H1 (cell line): ENCODE data around the gene PKIB. TPM values are rescaled to one million over a fixed set of nuclear protein-coding genes. Genes with fewer than 3 reads are reported as not detected.

ENCODE experiments used
- CTCF ChIA-PET: fragments of 300-600 bp; sonication (Branson Sonifier 250); formaldehyde crosslinking; loops from one replicate; lab custom pipeline; 2021; ENCODE audit not compliant: partially characterized antibody; lab: Charles Lee
- POLR2A ChIA-PET: fragments of 300-600 bp; sonication (Branson Sonifier 250); formaldehyde crosslinking; loops from one replicate; lab custom pipeline; 2021; ENCODE audit warnings: inconsistent platforms; ENCODE audit not compliant: partially characterized antibody; lab: Charles Lee
- DNase-seq, 2 experiments: peaks; one replicate each; pipeline versions ENCODE4 v3.0.0 to v3.0.0-alpha.2; 2010 to 2022; ENCODE audit warnings: low spot score in 2 of 2, low read depth in 1 of 2, mixed read lengths in 1 of 2
- FAIRE-seq: peaks from 2 replicates; lab custom pipeline; 2011; peaks lifted over from hg19 to GRCh38; lab: Jason Lieb, UNC
- H2AFZ ChIP-seq: 2 replicates; pipeline ENCODE4 v1.8.1; 2012; ENCODE audit warnings: low read length, inconsistent platforms
- H2AK5ac ChIP-seq: 2 replicates; pipeline ENCODE4 v1.6.1; 2013; ENCODE audit warnings: low read depth, low read length
- H2BK120ac ChIP-seq: replicated peaks from 2 replicates; pipeline ENCODE3; 2013; ENCODE audit warnings: low read depth, low read length, inconsistent platforms
- H2BK12ac ChIP-seq: 2 replicates; pipeline ENCODE4 v1.6.1; 2013; ENCODE audit warnings: low read depth, low read length
- H2BK15ac ChIP-seq: 2 replicates; pipeline ENCODE4 v1.6.1; 2013; ENCODE audit warnings: low read length
- H2BK20ac ChIP-seq: 2 replicates; pipeline ENCODE4 v1.6.1; 2013; ENCODE audit warnings: low read length
- H2BK5ac ChIP-seq: 2 replicates; pipeline ENCODE4 v1.6.1; 2013; ENCODE audit warnings: low read depth, low read length
- H3K14ac ChIP-seq: 2 replicates; pipeline ENCODE4 v1.6.1; 2013; ENCODE audit warnings: inconsistent platforms; ENCODE audit not compliant: insufficient read length
- H3K18ac ChIP-seq: 2 replicates; pipeline ENCODE4 v1.6.1; 2013; ENCODE audit warnings: low read length; ENCODE audit errors: extremely low read depth
- H3K23ac ChIP-seq: 2 replicates; pipeline ENCODE4 v1.6.1; 2013; ENCODE audit warnings: inconsistent platforms; ENCODE audit not compliant: insufficient read length
- H3K23me2 ChIP-seq: 2 replicates; pipeline ENCODE4 v1.6.1; 2013; ENCODE audit warnings: low read depth, low read length
- H3K27ac ChIP-seq: 2 replicates; pipeline ENCODE4 v1.6.1; 2011; ENCODE audit warnings: low read depth, low read length, inconsistent platforms
- H3K27me3 ChIP-seq, 4 experiments: replicated peaks in 1 of 4; 1 replicate in 1 of 4; 2 replicates in 3 of 4; pipeline versions ENCODE4 v1.6.1 to v1.8.1; 2011 to 2013; ENCODE audit warnings: low read length in 3 of 4, mild to moderate bottlenecking in 3 of 4, inconsistent platforms in 2 of 4, mixed read lengths in 2 of 4, moderate library complexity in 1 of 4; ENCODE audit not compliant: control insufficient read depth in 3 of 4, insufficient read depth in 3 of 4; ENCODE audit errors: extremely low read depth in 1 of 4
- H3K36me3 ChIP-seq, 4 experiments: 2 replicates each; pipeline versions ENCODE4 v1.6.1 to v1.8.1; 2011 to 2013; ENCODE audit warnings: mild to moderate bottlenecking in 4 of 4, low read length in 3 of 4, moderate library complexity in 2 of 4, control low read depth in 1 of 4, inconsistent platforms in 1 of 4; ENCODE audit not compliant: insufficient read depth in 4 of 4, control insufficient read depth in 2 of 4
- H3K4ac ChIP-seq: replicated peaks from 2 replicates; pipeline ENCODE3; 2013; ENCODE audit warnings: low read length, low read depth, mixed read lengths, inconsistent platforms; ENCODE audit not compliant: insufficient read length
- H3K4me1 ChIP-seq, 4 experiments: replicated peaks in 1 of 4; 1 replicate in 1 of 4; 2 replicates in 3 of 4; pipeline versions ENCODE4 v1.6.1 to v1.8.1; 2011 to 2013; ENCODE audit warnings: low read length in 3 of 4, inconsistent platforms in 2 of 4, mixed read lengths in 1 of 4; ENCODE audit not compliant: insufficient read depth in 4 of 4, control insufficient read depth in 3 of 4
- H3K4me2 ChIP-seq, 2 experiments: 2 replicates each; pipeline versions ENCODE4 v1.6.1 to v1.8.1; 2011 to 2013; ENCODE audit warnings: low read depth in 2 of 2, low read length in 2 of 2, control low read depth in 1 of 2, inconsistent platforms in 1 of 2, mild to moderate bottlenecking in 1 of 2; ENCODE audit not compliant: insufficient read depth in 1 of 2
- H3K4me3 ChIP-seq, 4 experiments: fragments of 200-600, 300-600 bp in 1 of 4; sonication (generic), shearing (Covaris generic), sonication (Bioruptor Twin) in 1 of 4; 2 replicates each; pipeline versions ENCODE4 v1.5.1 to v1.8.1; 2011 to 2016; ENCODE audit warnings: low read length in 4 of 4, low read depth in 3 of 4, control low read depth in 2 of 4, inconsistent platforms in 2 of 4, mild to moderate bottlenecking in 2 of 4, mixed read lengths in 1 of 4, moderate library complexity in 1 of 4; ENCODE audit not compliant: insufficient read depth in 2 of 4; ENCODE audit errors: extremely low read depth in 1 of 4
- H3K56ac ChIP-seq: replicated peaks from 2 replicates; pipeline ENCODE3; 2013; ENCODE audit warnings: low read depth, mild to moderate bottlenecking, mixed read lengths, low read length, inconsistent platforms; ENCODE audit not compliant: insufficient read length
- H3K79me1 ChIP-seq: 2 replicates; pipeline ENCODE4 v1.6.1; 2013; ENCODE audit warnings: low read depth, low read length, control low read depth
- H3K79me2 ChIP-seq, 2 experiments: 2 replicates each; pipeline versions ENCODE4 v1.6.1 to v1.8.1; 2012 to 2013; ENCODE audit warnings: low read length in 2 of 2, mild to moderate bottlenecking in 2 of 2, inconsistent platforms in 1 of 2; ENCODE audit not compliant: insufficient read depth in 2 of 2, control insufficient read depth in 1 of 2
- H3K9ac ChIP-seq, 4 experiments: replicated peaks in 1 of 4; 1 replicate in 1 of 4; 2 replicates in 3 of 4; pipeline versions ENCODE4 v1.6.1 to v1.8.1; 2011 to 2013; ENCODE audit warnings: low read depth in 3 of 4, low read length in 3 of 4, control low read depth in 2 of 4, mild to moderate bottlenecking in 2 of 4, moderate library complexity in 2 of 4, inconsistent platforms in 1 of 4; ENCODE audit errors: extremely low read depth in 1 of 4
- H3K9me3 ChIP-seq, 2 experiments: 2 replicates each; pipeline versions ENCODE4 v1.6.1 to v1.8.1; 2012 to 2013; ENCODE audit warnings: mild to moderate bottlenecking in 2 of 2, moderate library complexity in 2 of 2, control low read depth in 1 of 2, inconsistent platforms in 1 of 2, low read depth in 1 of 2, low read length in 1 of 2, mixed read lengths in 1 of 2; ENCODE audit not compliant: insufficient read depth in 2 of 2
- H4K20me1 ChIP-seq, 2 experiments: replicated peaks in 1 of 2; 2 replicates each; pipeline versions ENCODE3 to v1.8.1; 2011 to 2013; ENCODE audit warnings: inconsistent platforms in 2 of 2, low read length in 2 of 2, mild to moderate bottlenecking in 1 of 2; ENCODE audit not compliant: insufficient read depth in 2 of 2, control insufficient read depth in 1 of 2
- H4K5ac ChIP-seq: 2 replicates; pipeline ENCODE4 v1.6.1; 2013; ENCODE audit warnings: low read length, low read depth, mixed read lengths, inconsistent platforms; ENCODE audit not compliant: insufficient read length
- H4K8ac ChIP-seq: 2 replicates; pipeline ENCODE4 v1.8.0; 2013; ENCODE audit warnings: mild to moderate bottlenecking, moderate library complexity, low read length, inconsistent platforms; ENCODE audit not compliant: insufficient read depth; ENCODE audit errors: extremely low read depth
- H4K91ac ChIP-seq: replicated peaks from 2 replicates; pipeline ENCODE3; 2013; ENCODE audit warnings: low read length, mixed read lengths, inconsistent platforms; ENCODE audit not compliant: insufficient read length
- BCL11A ChIP-seq, 2 experiments: IDR thresholded peaks; one replicate each; pipeline ENCODE4 v1.6.1; 2011; ENCODE audit warnings: low read depth in 2 of 2, low read length in 2 of 2, mild to moderate bottlenecking in 2 of 2
- NRF1 ChIP-seq: IDR thresholded peaks from 2 replicates; pipeline ENCODE4 v1.6.1; 2011; ENCODE audit warnings: mild to moderate bottlenecking, low read depth, low read length, improper control_type of control experiment
- SP2 ChIP-seq: IDR thresholded peaks from 2 replicates; pipeline ENCODE4 v1.6.1; 2012; ENCODE audit warnings: mild to moderate bottlenecking, low read length, inconsistent platforms
- SUZ12 ChIP-seq: fragments of 200-600 bp; sonication (generic); IDR thresholded peaks from 2 replicates; pipeline ENCODE4 v1.6.1; 2012; ENCODE audit warnings: mild to moderate bottlenecking, inconsistent platforms, low read length, moderate library complexity, mixed read lengths
- WGBS, 2 experiments: shearing (Covaris generic) in 1 of 2; methylation state at CpG; one replicate each; pipeline versions ENCODE4 v1.1.6 to v1.1.7; 2013 to 2015; ENCODE audit warnings: low lambda C conversion rate in 2 of 2, mixed read lengths in 2 of 2, inconsistent platforms in 1 of 2, low coverage in 1 of 2, missing lambda C conversion rate in 1 of 2; ENCODE audit not compliant: insufficient replicate concordance in 2 of 2, insufficient coverage in 1 of 2, insufficient read length in 1 of 2; ENCODE audit errors: extremely low coverage in 1 of 2, missing lambda C conversion rate in 1 of 2; 5-methylcytosine and 5-hydroxymethylcytosine counted together
- polyA plus RNA-seq, 7 experiments: library from polyadenylated mRNA; depleted of rRNA in 3 of 7; stranded (reverse) in 5 of 7; unstranded in 2 of 7; fragments of >200 nt in 5 of 7; fragments of 200-250 nt in 2 of 7; gene quantifications; 1 replicate in 5 of 7; 2 replicates in 1 of 7; 4 replicates in 1 of 7; pipeline versions ENCODE4 v1.2.1 to v1.2.3, GENCODE V29; 2011 to 2013; ENCODE audit warnings: missing spikeins in 2 of 7, mixed read lengths in 2 of 7
- total RNA-seq: library from RNA; stranded (reverse); fragmentation: NEBNext Ultra II Directional; extraction: Animal tissue kit (Norgen Biotek cat#: 25700); gene quantifications from 2 replicates; pipeline ENCODE4 v1.2.1, GENCODE V29; 2021
- TF ChIP-seq, protein P1 (sequence below): IDR thresholded peaks from 2 replicates; pipeline ENCODE4 v1.6.1; 2011; ENCODE audit warnings: low read depth, mild to moderate bottlenecking, low read length; ENCODE audit not compliant: insufficient read depth

The PKIB gene
- total and polyA plus RNA-seq, 2 of the 8 experiments (the other 6 are each of a cell fraction or from before 2014, with no cell fraction given): 13.5 to 73.3 TPM

DNA sequence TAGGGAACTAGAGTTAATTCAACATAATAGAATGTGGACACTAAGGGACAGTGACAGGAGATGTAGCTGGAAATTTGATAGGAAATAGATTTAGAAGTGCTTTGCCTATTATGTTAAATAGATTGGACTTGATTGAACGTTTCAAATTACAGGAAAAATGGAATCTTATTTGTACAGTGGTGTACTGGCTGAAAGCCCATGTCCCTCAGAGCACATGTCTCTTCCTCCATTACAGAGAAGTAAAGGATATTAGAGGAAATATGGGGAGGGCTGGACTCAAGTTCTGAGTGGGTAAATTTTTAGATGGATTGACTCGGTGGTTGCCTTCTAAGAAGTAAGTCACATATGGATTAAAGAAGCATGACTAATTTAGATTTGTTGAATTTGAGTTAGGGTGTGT, 11.4 kb downstream of the PKIB start:
- H3K36me3 ChIP-seq: no peaks in the 10 kb centered on the region
- H4K20me1 ChIP-seq: no peaks in the 10 kb centered on the region
- H3K4me3 ChIP-seq: no peak overlapping the region
- no peak overlapping the region for H2BK20ac ChIP-seq
- ChIA-PET CTCF (no interaction called here), POLR2A (no interaction called here)
- 85% methylated on average over 2 of the region's 2 CpGs; no CpG with 5 or more reads in 1 of the 2 experiments for WGBS, 2 experiments
- H3K23me2 ChIP-seq: no peaks in the 10 kb centered on the region
- H2BK5ac ChIP-seq: no peak overlapping the region
- H3K56ac ChIP-seq: no peak overlapping the region
- no peaks in the 10 kb centered on the region for H3K9me3 ChIP-seq
- no peak overlapping the region for H3K9ac ChIP-seq
- no peak overlapping the region for H3K27ac ChIP-seq
- no peak overlapping the region for H3K14ac ChIP-seq
- H3K27me3 ChIP-seq: no peaks in the 10 kb centered on the region
- no peaks in the 10 kb centered on the region for H3K4me1 ChIP-seq
- no peak overlapping the region for H2AFZ ChIP-seq
- no peak overlapping the region for H2BK12ac ChIP-seq
- no peaks in the 10 kb centered on the region for H3K79me2 ChIP-seq
- TF ChIP-seq, protein P1, sequence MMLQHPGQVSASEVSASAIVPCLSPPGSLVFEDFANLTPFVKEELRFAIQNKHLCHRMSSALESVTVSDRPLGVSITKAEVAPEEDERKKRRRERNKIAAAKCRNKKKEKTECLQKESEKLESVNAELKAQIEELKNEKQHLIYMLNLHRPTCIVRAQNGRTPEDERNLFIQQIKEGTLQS: no peak
- TF ChIP-seq SUZ12 (no peak), BCL11A (IDR thresholded peaks at IDR 0.05; ENCODE audit: low read depth in 2 of 2, low read length in 2 of 2) (no peak), SP2 (no peak), NRF1 (no peak)
- H3K79me1 ChIP-seq: no peaks in the 10 kb centered on the region
- H2BK15ac ChIP-seq: no peak overlapping the region
- H3K18ac ChIP-seq: no peak overlapping the region
- no peak overlapping the region for H3K23ac ChIP-seq
- no peak for FAIRE-seq
- H3K4me2 ChIP-seq: no peak overlapping the region
- DNase-seq: no peak
- H4K5ac ChIP-seq: no peak overlapping the region
- H2BK120ac ChIP-seq: no peak overlapping the region
- H3K4ac ChIP-seq: no peak overlapping the region
- no peak overlapping the region for H4K8ac ChIP-seq
- H4K91ac ChIP-seq: no peak overlapping the region
- no peak overlapping the region for H2AK5ac ChIP-seq
